MM.1S (cell line): ENCODE measurements around the gene PARP16.

Source experiments
- DNase-seq: peaks from one replicate; pipeline ENCODE4 v3.0.0-alpha.2; 2015
- H2AFZ ChIP-seq: fragments of 300-600 bp; sonication (generic); 2 replicates; pipeline ENCODE4 v1.6.0; 2016; ENCODE audit warnings: antibody characterized with exemption, low read length
- H3F3A ChIP-seq: fragments of 300-600 bp; sonication (generic); 2 replicates; pipeline ENCODE4 v1.6.1; 2016; ENCODE audit warnings: mild to moderate bottlenecking, antibody characterized with exemption, low read length, moderate library complexity, mixed read lengths; ENCODE audit not compliant: insufficient read depth
- H3K27ac ChIP-seq: fragments of 300-600 bp; sonication (generic); 2 replicates; pipeline ENCODE4 v1.5.1; 2016; ENCODE audit warnings: mild to moderate bottlenecking, low read length
- H3K27me3 ChIP-seq: fragments of 300-600 bp; sonication (generic); replicated peaks from 2 replicates; pipeline ENCODE4 v1.6.0; 2016; ENCODE audit warnings: low read length; ENCODE audit not compliant: insufficient read depth
- H3K36me3 ChIP-seq: fragments of 300-600 bp; sonication (generic); replicated peaks from 2 replicates; pipeline ENCODE4 v1.6.1; 2016; ENCODE audit warnings: mild to moderate bottlenecking, low read length, mixed read lengths; ENCODE audit not compliant: insufficient read depth
- H3K4me1 ChIP-seq: fragments of 300-600 bp; sonication (generic); 2 replicates; pipeline ENCODE4 v1.6.1; 2016; ENCODE audit warnings: low read length, mixed read lengths
- H3K4me2 ChIP-seq: fragments of 300-600 bp; sonication (generic); 2 replicates; pipeline ENCODE4 v1.6.0; 2016; ENCODE audit warnings: low read depth, low read length
- H3K4me3 ChIP-seq: fragments of 300-600 bp; sonication (generic); 2 replicates; pipeline ENCODE4 v1.5.1; 2016; ENCODE audit warnings: low read length, mixed read lengths
- H3K79me2 ChIP-seq: fragments of 300-600 bp; sonication (generic); 2 replicates; pipeline ENCODE4 v1.6.1; 2016; ENCODE audit warnings: mixed run types, low read length, mixed read lengths
- H3K9ac ChIP-seq: fragments of 300-600 bp; sonication (generic); 2 replicates; pipeline ENCODE4 v1.6.1; 2016; ENCODE audit warnings: low read length, mixed read lengths
- H3K9me2 ChIP-seq: fragments of 300-600 bp; sonication (generic); replicated peaks from 2 replicates; pipeline ENCODE4 v1.6.1; 2016; ENCODE audit warnings: mild to moderate bottlenecking, low read length, mixed read lengths; ENCODE audit not compliant: insufficient read depth
- H3K9me3 ChIP-seq: fragments of 300-600 bp; sonication (generic); replicated peaks from 2 replicates; pipeline ENCODE4 v1.6.1; 2016; ENCODE audit warnings: mild to moderate bottlenecking, low read length, mixed read lengths; ENCODE audit not compliant: insufficient read depth
- H4K20me1 ChIP-seq: fragments of 300-600 bp; sonication (generic); 2 replicates; pipeline ENCODE4 v1.6.1; 2016; ENCODE audit warnings: mild to moderate bottlenecking, low read length, moderate library complexity, mixed read lengths; ENCODE audit not compliant: insufficient read depth
- EZH2 ChIP-seq: fragments of 300-600 bp; sonication (generic); optimal IDR thresholded peaks from 2 replicates; pipeline ENCODE3; 2017; ENCODE audit warnings: low read depth, mild to moderate bottlenecking, antibody characterized with exemption, low read length, mixed read lengths
- EZH2phosphoT487 ChIP-seq: fragments of 300-600 bp; sonication (generic); IDR thresholded peaks from 2 replicates; pipeline ENCODE4 v1.6.1; 2018; ENCODE audit warnings: antibody characterized with exemption, low read length
- TF ChIP-seq, protein P1 (sequence below): fragments of 300-600 bp; sonication (generic); IDR thresholded peaks from 2 replicates; pipeline ENCODE4 v1.5.1; 2016; ENCODE audit warnings: antibody characterized with exemption, low read length, mixed read lengths

Gene PARP16

DNA sequence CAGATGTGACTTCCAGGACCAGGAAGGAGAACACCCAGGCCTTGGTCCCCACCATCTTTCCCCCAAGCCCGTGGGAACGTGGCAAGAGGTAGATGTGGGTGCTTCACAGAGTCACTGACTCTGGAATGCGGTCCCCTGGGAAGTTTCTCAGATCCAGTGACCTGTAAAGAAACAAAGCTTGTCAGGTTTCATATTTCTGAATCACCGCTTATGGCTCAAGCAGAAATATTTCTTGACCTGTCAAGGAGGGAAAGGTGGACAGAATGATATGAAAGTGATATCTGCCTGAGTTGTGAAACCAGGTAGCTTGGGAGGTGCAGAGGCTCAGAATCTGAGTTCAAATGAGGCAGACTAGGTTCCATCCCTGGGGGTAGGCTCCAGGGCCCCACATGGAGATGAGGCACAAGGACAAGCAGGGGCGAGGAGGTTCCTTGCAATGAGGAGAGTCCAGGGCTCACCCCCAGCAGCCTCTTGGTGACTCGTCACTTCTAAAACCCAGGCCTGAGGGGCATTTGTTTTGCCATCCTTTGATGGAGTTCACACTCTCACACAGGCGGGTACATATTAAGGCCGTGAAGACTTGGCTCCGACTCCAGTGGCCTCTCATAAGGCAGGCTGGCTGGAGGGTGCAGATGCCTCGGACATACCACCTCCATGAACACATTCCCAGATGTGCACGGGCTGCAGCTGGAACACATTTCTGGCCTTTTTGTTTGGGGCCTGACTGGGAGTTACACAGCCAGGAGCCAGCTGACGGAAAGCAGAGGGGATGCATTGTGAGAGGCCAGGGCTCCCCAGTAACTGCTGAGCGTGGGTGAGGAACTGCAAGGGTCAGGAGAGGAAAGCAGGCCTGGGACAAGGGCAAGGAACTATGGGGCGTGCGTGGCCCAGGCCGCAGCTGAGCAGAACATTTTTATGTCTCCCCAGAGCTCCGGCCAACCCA lies 76.7 kb downstream of the PARP16 start:
- H3K4me2 ChIP-seq: no peak overlapping the region
- TF ChIP-seq, protein P1, sequence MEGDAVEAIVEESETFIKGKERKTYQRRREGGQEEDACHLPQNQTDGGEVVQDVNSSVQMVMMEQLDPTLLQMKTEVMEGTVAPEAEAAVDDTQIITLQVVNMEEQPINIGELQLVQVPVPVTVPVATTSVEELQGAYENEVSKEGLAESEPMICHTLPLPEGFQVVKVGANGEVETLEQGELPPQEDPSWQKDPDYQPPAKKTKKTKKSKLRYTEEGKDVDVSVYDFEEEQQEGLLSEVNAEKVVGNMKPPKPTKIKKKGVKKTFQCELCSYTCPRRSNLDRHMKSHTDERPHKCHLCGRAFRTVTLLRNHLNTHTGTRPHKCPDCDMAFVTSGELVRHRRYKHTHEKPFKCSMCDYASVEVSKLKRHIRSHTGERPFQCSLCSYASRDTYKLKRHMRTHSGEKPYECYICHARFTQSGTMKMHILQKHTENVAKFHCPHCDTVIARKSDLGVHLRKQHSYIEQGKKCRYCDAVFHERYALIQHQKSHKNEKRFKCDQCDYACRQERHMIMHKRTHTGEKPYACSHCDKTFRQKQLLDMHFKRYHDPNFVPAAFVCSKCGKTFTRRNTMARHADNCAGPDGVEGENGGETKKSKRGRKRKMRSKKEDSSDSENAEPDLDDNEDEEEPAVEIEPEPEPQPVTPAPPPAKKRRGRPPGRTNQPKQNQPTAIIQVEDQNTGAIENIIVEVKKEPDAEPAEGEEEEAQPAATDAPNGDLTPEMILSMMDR: no peak
- TF ChIP-seq EZH2 (no peak), EZH2phosphoT487 (no peak)

DNA sequence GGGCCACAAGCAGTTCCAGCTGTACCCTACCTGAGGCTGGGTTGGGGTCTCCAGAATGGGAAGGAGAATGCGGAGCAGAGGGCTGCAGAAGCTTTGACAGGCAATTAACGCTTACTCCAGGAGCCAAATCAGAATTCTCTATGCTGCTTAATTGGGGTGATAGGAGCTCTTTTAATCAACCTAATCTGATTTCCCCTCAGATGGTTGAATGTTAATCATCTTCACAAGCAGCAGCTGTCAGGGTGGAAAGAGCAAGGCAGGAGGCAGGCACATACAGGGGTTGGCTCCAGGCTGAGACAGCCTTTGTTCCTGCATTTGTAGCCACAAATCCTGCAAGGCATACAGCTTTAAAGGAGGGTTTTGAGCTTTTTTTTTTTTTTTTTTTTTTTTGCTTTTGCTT lies 78.0 kb downstream of the PARP16 start:
- H3F3A ChIP-seq: no peaks in the 10 kb centered on the region
- no peak for DNase-seq
- no peak overlapping the region for H3K27ac ChIP-seq
- H3K4me3 ChIP-seq: no peak overlapping the region
- no peaks in the 10 kb centered on the region for H3K4me1 ChIP-seq
- no peaks in the 10 kb centered on the region for H4K20me1 ChIP-seq
- H3K9ac ChIP-seq: no peak overlapping the region
- no peaks in the 10 kb centered on the region for H3K9me3 ChIP-seq
- H3K79me2 ChIP-seq: no peaks in the 10 kb centered on the region
- H3K4me2 ChIP-seq: no peak overlapping the region
- no peak overlapping the region for H2AFZ ChIP-seq
- H3K27me3 ChIP-seq: no peaks in the 10 kb centered on the region
- TF ChIP-seq EZH2 (no peak), EZH2phosphoT487 (no peak)
- TF ChIP-seq, protein P1: no peak
- no peaks in the 10 kb centered on the region for H3K9me2 ChIP-seq
- no peaks in the 10 kb centered on the region for H3K36me3 ChIP-seq

More for the DNA sequence above, 76.7 kb downstream of the PARP16 start:
- no peaks in the 10 kb centered on the region for H3K79me2 ChIP-seq
- no peaks in the 10 kb centered on the region for H3K36me3 ChIP-seq
- H3F3A ChIP-seq: no peaks in the 10 kb centered on the region
- no peak overlapping the region for H3K9ac ChIP-seq
- H3K27ac ChIP-seq: no peak overlapping the region
- H3K4me3 ChIP-seq: no peak overlapping the region
- no peaks in the 10 kb centered on the region for H3K4me1 ChIP-seq
- no peaks in the 10 kb centered on the region for H3K9me3 ChIP-seq
- no peak for DNase-seq
- no peaks in the 10 kb centered on the region for H4K20me1 ChIP-seq
- no peaks in the 10 kb centered on the region for H3K9me2 ChIP-seq
- no peak overlapping the region for H2AFZ ChIP-seq
- H3K27me3 ChIP-seq: no peaks in the 10 kb centered on the region
